SK-N-MC (cell line): ENCODE data around the gene PTPA.

ENCODE experiments used
- EZH2 ChIP-seq: fragments of 200-600 bp; sonication (generic); IDR thresholded peaks from one replicate; pipeline ENCODE4 v1.6.1; 2017; ENCODE audit warnings: antibody characterized with exemption
- POLR2AphosphoS5 ChIP-seq: IDR thresholded peaks from 2 replicates; pipeline ENCODE4 v1.6.1; 2012; ENCODE audit warnings: mild to moderate bottlenecking, low read depth, low read length, borderline replicate concordance

- TF ChIP-seq EZH2 = no peak
- TF ChIP-seq POLR2AphosphoS5 = no peak
These were observed 39.5 kb downstream of the PTPA start for GRCh38 chr9:129150672-129151211.
